ENCODE measurements around the gene TMEM123.

TMEM123 gene

GRCh38 chr11:102426570-102426969 is 26.0 kb downstream of the TMEM123 start:
- DNase-seq (ENCODE audit: low read depth in 1 of 2, low spot score in 1 of 2): no peak

GRCh38 chr11:102426000-102426399 is 26.6 kb downstream of the TMEM123 start:
- DNase-seq (ENCODE audit: low read depth in 1 of 2, low spot score in 1 of 2): no peak

GRCh38 chr11:102423936-102424335 is 28.6 kb downstream of the TMEM123 start:
- no peak for DNase-seq (ENCODE audit: low read depth in 1 of 2, low spot score in 1 of 2)

- no peak for DNase-seq (ENCODE audit: low read depth in 1 of 2, low spot score in 1 of 2)
Measured at GRCh38 chr11:102422817-102423712, 29.5 kb downstream of the TMEM123 start.

GRCh38 chr11:102421261-102421660 is 31.3 kb downstream of the TMEM123 start:
- DNase-seq (ENCODE audit: low read depth in 1 of 2, low spot score in 1 of 2): no peak

- no peak for DNase-seq (ENCODE audit: low read depth in 1 of 2, low spot score in 1 of 2)
Measured at GRCh38 chr11:102420547-102420946, 32.0 kb downstream of the TMEM123 start.

- DNase-seq (ENCODE audit: low read depth in 1 of 2, low spot score in 1 of 2): no peak
Measured at GRCh38 chr11:102419181-102419580, 33.4 kb downstream of the TMEM123 start.

- no peak for DNase-seq (ENCODE audit: low read depth in 1 of 2, low spot score in 1 of 2)
Measured at GRCh38 chr11:102416976-102417375, 35.6 kb downstream of the TMEM123 start.

GRCh38 chr11:102415304-102415916 is 37.2 kb downstream of the TMEM123 start:
- DNase-seq (ENCODE audit: low read depth in 1 of 2, low spot score in 1 of 2): no peak

GRCh38 chr11:102414559-102414958 is 38.0 kb downstream of the TMEM123 start:
- no peak for DNase-seq (ENCODE audit: low read depth in 1 of 2, low spot score in 1 of 2)

- no peak for DNase-seq (ENCODE audit: low read depth in 1 of 2, low spot score in 1 of 2)
Measured at GRCh38 chr11:102413497-102413896, 39.1 kb downstream of the TMEM123 start.

- DNase-seq (ENCODE audit: low read depth in 1 of 2, low spot score in 1 of 2): no peak
Measured at GRCh38 chr11:102411142-102411541, 41.4 kb downstream of the TMEM123 start.

GRCh38 chr11:102410382-102410784 is 42.2 kb downstream of the TMEM123 start:
- DNase-seq (ENCODE audit: low read depth in 1 of 2, low spot score in 1 of 2): no peak

GRCh38 chr11:102408339-102408738 is 44.2 kb downstream of the TMEM123 start:
- no peak for DNase-seq (ENCODE audit: low read depth in 1 of 2, low spot score in 1 of 2)

GRCh38 chr11:102407901-102408300 is 44.7 kb downstream of the TMEM123 start:
- no peak for DNase-seq (ENCODE audit: low read depth in 1 of 2, low spot score in 1 of 2)

- DNase-seq (ENCODE audit: low read depth in 1 of 2, low spot score in 1 of 2): no peak
Measured at GRCh38 chr11:102406099-102406498, 46.5 kb downstream of the TMEM123 start.

- DNase-seq (ENCODE audit: low read depth in 1 of 2, low spot score in 1 of 2): no peak
Measured at GRCh38 chr11:102405501-102405900, 47.1 kb downstream of the TMEM123 start.

- DNase-seq (ENCODE audit: low read depth in 1 of 2, low spot score in 1 of 2): no peak
Measured at GRCh38 chr11:102402548-102402947, 50.0 kb downstream of the TMEM123 start.

- DNase-seq (ENCODE audit: low read depth in 1 of 2, low spot score in 1 of 2): no peak
Measured at GRCh38 chr11:102401905-102402304, 50.7 kb downstream of the TMEM123 start.

GRCh38 chr11:102400603-102401002 is 52.0 kb downstream of the TMEM123 start:
- DNase-seq (ENCODE audit: low read depth in 1 of 2, low spot score in 1 of 2): no peak

GRCh38 chr11:102399189-102399588 is 53.4 kb downstream of the TMEM123 start:
- no peak for DNase-seq (ENCODE audit: low read depth in 1 of 2, low spot score in 1 of 2)

- no peak for DNase-seq (ENCODE audit: low read depth in 1 of 2, low spot score in 1 of 2)
Measured at GRCh38 chr11:102398297-102398696, 54.3 kb downstream of the TMEM123 start.
